ENCODE results near the gene KLHL18.
"Not testable (repeated sequence)": the region's sequence is repeated elsewhere in the genome, so short reads cannot be mapped to it uniquely, and the experiment has no call there.

Gene KLHL18

GRCh38 chr3:47276558-47276957, 6.2 kb upstream of the KLHL18 start:
- DNase-seq = no peak

DNA sequence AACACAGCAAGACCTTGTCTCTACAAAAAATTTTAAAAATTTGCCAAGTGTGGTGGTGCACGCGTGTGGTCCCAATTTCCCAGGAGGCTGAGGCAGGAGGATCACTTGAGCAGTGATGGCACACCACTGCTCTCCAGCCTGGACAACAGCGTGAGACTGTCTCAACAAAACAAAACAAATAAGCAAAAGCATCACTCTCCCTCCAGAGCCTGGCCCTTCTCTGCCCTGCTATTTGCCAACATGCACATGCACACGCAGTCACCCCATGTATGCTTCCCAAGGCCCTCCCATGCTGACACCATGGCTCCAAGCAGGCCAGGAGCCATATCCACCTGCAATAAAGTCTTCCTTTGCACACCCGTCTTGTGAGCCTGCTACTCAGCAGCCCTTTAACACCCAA, 2.2 kb upstream of the KLHL18 start:
- DNase-seq = no peak

- no peak for DNase-seq
Measured at GRCh38 chr3:47283193-47283537, 421 bp downstream of the KLHL18 start.

- DNase-seq = no peak
Measured at GRCh38 chr3:47283591-47284364, 1.0 kb downstream of the KLHL18 start.

GRCh38 chr3:47288966-47289910, 6.5 kb downstream of the KLHL18 start:
- no peak for DNase-seq

DNA sequence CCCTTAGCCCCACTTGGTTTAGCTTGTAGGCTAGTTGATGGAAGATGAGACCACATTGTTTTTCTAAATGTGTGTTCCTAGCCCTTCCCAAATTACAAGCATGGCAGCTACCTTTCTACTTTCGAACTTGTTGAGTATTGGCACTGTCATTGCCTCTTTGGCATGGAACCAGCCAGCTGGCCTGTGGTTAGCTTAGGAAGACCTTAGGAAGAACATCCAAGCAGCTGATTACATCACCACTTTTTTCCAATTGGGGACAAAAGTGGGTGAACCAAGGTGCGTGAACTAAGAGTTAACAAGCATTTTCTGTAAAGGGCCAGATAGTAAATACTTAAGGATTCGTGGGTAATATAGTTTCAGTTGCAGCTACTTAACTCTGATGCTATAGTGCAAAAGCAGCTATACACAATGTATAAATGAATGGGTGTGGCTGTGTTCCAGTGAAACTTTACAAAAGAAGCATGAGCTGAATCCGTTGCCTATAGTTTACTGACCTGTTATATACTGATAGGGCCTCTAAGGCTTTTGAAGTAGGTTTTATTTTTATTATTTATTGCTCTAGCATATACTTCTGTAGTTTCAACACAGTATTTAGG, 8.5 kb downstream of the KLHL18 start:
- no peak for DNase-seq

GRCh38 chr3:47291754-47292420, 9.1 kb downstream of the KLHL18 start:
- DNase-seq = not testable (repeated sequence)

GRCh38 chr3:47293822-47294221, 11.1 kb downstream of the KLHL18 start:
- DNase-seq = no peak

DNA sequence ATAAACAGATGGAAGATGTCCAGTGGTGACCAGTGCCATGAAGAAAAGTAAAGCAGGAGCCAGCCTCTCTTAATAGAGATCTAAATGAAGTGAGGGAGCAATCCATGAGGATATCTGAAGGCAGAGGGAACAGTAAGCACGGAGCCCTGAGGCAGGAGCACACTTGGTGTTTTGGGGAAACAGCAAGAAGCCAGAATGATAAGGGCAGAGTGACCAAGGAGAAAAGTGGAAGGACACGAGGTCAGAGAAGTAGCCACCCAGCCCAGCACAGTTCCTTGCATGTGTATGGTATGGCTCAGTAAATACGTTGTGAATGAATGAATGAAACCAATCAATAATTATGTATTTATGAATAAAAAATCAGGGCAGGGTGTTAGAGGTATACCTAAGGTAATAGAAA, 11.6 kb downstream of the KLHL18 start:
- no peak for DNase-seq

DNA sequence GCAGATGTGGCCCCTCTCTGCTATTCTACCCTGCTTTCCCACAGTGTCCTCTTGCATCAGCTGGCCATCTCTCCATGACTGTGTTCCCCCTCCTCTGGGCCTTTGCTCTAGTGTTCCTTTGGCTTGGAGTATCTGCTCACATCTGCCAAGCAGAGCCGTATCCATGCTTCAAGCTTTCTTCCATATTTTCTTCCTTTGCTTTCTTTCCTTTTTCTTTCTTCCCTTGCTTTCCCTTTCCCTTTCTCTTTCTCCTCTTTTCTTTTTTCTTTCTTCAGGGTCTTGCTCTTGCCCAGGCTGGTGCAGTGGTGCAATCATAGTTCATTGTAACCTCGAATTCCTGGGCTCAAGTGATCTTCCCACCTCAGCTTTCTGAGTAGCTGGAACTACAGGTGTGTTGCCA, 12.6 kb downstream of the KLHL18 start:
- no peak for DNase-seq

DNA sequence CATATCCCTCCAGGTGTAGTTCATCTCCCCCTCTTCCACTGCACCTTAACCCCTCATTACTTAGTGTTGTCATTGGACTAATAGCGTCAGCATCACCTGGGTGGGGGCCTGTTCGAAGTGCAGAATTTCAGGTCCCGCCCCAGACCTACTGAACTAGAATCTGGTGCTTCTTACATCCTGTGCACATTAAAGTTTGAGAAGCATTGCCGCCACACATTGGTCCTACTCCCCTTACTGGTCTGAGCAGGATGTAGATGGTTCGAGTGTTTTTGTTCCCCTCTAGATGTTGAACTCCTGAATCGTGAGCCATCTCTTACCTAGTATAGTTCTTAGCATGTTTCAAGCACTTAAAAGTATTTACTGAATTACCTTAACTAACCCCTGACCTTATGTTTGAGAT, 13.2 kb downstream of the KLHL18 start:
- no peak for DNase-seq

GRCh38 chr3:47296562-47297302, 14.0 kb downstream of the KLHL18 start:
- DNase-seq = no peak

DNA sequence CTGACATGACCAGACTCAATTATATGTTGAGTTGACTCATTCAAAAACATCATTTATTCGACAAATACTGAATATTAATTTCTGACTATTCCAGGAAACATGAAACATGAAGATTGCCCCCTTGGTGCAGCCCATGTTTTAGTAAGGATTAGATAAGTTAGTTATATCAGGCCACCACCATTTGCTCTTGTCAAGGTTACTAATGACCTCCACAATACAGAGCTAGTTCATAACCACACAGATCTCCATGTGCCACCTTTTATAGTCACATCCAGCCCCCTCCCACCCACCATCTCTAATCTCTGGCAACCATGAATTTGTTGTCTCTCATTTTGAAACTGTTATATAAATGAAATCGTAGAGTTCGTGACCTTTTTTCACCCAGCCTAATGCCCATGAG, 15.7 kb downstream of the KLHL18 start:
- DNase-seq = no peak

DNA sequence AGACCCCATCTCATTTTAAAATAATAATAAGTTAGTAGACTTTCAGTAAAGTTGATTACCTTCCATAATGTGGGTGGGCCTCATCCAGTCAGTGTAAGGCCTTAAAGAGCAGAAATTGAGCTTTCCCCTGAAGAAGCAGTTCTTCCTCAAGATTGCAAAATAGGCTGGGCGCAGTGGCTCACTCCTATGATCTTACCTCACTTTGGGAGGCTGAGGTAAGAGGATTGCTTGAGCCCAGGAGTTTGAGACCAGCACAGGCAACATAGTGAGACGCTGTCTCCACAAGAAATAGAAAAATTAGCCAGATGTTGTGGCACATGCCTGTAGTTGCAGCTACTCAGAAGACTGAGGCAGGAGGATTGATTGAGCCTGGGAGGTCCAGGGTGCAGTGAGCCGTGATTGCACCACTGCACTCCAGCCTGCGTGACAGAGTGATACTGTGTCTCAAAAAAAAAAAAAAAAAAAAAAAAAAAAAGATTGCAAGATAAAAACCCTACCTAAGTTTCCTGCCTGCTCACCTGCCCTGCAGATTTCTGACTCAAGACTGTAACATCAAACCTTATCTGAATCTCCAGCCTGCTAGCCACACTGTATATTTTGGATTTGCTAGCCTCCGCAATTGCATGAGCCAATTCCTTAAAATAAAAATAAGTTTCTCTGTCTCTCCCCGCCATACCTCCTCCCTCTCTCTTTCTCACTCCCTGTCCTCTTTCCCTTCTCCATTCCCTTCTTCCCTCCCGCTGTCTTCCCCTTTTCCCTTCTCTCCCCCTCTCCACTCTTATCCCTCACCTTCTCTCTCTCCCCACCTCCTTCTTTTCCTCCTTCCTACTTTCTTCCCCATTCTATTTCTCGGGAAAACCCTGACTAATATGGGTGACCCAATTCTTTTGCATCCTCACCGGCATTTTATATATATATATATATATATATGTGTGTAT, 16.9 kb downstream of the KLHL18 start:
- no peak for DNase-seq

DNA sequence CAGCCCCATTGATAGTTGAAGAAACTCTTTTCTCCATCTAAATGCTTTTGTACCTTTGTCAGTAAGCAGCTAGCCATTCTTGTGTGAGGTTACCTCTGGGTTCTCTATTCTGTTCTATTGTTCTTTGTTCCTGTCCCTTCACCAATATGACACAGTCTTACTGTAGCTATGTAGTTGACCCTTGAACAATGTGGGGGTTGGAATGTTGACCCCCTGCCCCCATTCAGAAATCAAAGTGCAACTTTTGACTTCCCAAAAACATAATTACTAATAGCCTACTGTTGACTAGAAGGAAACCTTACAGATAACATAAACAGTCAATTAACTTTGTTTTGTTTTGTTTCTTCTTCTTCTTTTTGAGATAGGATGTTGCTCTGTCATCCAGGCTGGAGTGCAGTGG, 18.7 kb downstream of the KLHL18 start:
- DNase-seq = no peak

DNA sequence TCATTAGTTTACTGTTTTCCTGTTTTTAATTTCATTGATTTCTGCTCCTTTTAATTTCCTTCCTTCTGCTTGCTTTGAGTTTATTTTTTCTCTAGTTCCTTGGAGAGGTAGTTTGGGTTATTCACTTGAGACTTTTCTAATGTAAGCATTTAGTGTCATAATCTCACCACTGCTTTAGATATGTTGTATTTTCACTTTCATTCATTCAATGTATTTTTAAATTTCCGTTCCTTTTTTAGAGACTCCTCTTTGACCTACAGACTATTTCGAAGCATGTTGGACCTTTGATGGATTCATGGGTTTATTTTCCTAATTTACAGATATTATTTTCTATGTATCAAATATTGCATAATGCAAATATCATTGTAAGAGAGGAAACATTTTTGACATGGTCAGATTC, 23.3 kb downstream of the KLHL18 start:
- DNase-seq = no peak

DNA sequence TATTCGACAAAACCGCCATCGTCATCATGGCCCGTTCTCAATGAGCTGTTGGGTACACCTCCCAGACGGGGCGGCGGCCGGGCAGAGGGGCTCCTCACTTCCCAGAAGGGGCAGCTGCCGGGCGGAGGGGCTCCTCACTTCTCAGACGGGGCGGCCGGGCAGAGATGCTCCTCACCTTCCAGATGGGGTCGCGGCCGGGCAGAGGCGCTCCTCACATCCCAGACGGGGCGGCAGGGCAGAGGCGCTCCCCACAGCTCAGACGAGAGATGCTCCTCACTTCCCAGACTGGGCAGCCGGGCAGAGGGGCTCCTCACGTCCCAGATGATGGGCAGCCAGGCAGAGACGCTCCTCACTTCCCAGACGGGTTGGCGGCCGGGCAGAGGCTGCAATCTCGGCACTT, 26.5 kb downstream of the KLHL18 start:
- DNase-seq = not testable (repeated sequence)

- DNase-seq = no peak
Measured at GRCh38 chr3:47310391-47310790, 27.6 kb downstream of the KLHL18 start.

DNA sequence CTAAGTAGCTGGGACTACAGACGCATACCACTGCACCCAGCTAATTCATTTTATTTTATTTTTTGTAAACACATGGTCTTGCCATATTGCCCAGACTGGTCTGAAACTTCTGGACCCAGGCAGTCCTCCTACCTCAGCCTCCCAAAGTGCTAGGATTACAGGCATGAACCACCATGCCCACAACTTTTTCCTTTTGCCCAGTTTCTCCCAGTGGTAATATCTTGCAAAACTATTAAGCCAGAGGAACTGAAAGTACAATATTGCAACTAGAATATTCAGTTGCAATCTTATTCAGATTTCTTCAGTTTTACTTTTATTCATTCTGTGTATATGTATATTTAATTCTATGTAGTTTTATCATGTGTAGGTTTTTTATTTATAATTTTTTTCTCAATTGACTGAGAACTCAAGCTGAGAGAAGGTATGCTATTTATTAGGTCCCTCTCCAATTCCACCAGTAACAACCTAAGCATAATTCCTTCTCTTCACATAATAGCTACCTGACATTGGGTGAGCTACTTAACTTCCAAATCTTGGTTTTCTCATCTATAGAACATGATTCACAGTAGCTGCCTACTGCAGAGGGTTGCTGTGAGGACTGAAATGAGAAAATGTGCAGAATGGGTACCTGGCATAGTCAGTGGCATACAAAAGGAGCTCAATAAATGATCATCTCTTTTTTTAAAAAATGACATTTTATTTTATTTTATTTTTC, 30.8 kb downstream of the KLHL18 start:
- no peak for DNase-seq

GRCh38 chr3:47314056-47314764, 31.5 kb downstream of the KLHL18 start:
- DNase-seq = no peak

Data from NCI-H1930 (cell line).